Measurements from ENCODE around the gene UBR4. TPM values are rescaled to one million over a fixed set of nuclear protein-coding genes. Genes with fewer than 3 reads are reported as not detected.

The UBR4 gene
- total RNA-seq, 1 experiment from 2014 or later = 126 TPM

- POLR2A ChIA-PET = no interaction called here
- no TSS peak for BruUV-seq (replicated peaks)
- ATAC-seq = no peak
- CTCF ChIA-PET = no interaction called here
- no peaks in the 10 kb centered on the region for H3K9me3 ChIP-seq (ENCODE audit: control insufficient read depth, insufficient read depth, low read depth, low read length)
- in situ Hi-C loops (cut with HindIII; ENCODE audit: low pct_unique_long_range_greater_than_20kb, low sequenced_read_pairs) = no loop called here
- intact Hi-C loops (cut with micrococcal nuclease; ENCODE audit: unreplicated experiment) = no loop called here
- no peak for TF ChIP-seq POLR2AphosphoS5 (IDR thresholded peaks at IDR 0.05; ENCODE audit: low read depth, low read length)
- TF ChIP-seq SIN3A (IDR thresholded peaks at IDR 0.05; ENCODE audit: borderline replicate concordance, insufficient read depth, low read depth, low read length) = no peak
- no peak for TF ChIP-seq CTCF (IDR thresholded peaks at IDR 0.05)
- no peaks in the 10 kb centered on the region for H3K4me1 ChIP-seq (ENCODE audit: control insufficient read depth, insufficient read depth, low read length)
- no peak for DNase-seq (ENCODE audit: low read depth, low spot score)
- H3K36me3 ChIP-seq (ENCODE audit: control insufficient read depth, insufficient read depth, low read length) = peaks cover 22% of the 10 kb centered on the region
- no peak overlapping the region for H3K27ac ChIP-seq (ENCODE audit: low read length)
- H3K4me3 ChIP-seq (ENCODE audit: low read depth in 2 of 2, low read length in 2 of 2) = no peak overlapping the region
- H3K27me3 ChIP-seq (ENCODE audit: control insufficient read depth, insufficient read depth, low read length) = no peaks in the 10 kb centered on the region
These were observed 10.9 kb upstream of the UBR4 start for GRCh38 chr1:19220991-19221390.

DNA sequence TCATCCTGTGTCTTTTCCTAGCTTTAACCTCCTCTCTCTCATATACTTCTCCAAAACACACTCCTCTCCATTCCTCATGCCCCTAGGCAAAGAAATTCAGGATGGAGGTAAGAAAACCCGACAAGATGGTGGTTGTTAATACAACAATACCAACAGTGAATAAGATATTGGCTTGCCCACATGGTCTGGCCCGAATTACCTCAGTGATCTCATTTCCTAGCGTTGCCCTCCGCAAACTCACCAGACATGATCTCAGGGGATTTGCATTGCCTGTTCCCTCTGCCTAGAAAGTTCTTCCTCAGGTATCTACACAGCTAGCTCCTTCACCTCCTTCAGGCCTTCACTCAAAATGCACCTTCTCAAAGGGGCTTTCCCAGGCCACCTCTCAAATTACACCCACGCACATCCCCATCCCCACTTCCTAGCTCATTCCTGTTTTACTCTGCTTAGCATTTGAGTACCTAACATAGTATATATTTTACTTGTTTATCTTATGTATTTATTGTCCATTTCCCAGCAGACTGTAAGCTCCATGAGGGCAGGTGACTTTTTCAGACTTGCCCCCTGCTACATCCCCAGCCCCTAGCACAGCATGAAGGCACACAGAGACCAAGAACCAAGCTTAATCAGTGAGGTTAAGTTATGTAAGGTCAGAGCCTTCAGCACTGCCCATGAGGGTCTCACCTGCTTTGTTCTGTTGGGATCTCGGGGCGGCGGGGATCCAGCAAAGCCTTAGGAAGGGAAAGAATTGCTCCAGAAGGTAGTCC is 10.2 kb upstream of the UBR4 start:
- no peak overlapping the region for H3K27ac ChIP-seq (ENCODE audit: low read length)
- TF ChIP-seq REST (IDR thresholded peaks at IDR 0.05; ENCODE audit: insufficient read depth in 1 of 2, low read depth in 2 of 2, low read length in 1 of 2) = no peak
- TF ChIP-seq CTCF (IDR thresholded peaks at IDR 0.05) = no peak
- TF ChIP-seq SIN3A (IDR thresholded peaks at IDR 0.05; ENCODE audit: borderline replicate concordance, insufficient read depth, low read depth, low read length) = no peak
- no peak for TF ChIP-seq POLR2AphosphoS5 (IDR thresholded peaks at IDR 0.05; ENCODE audit: low read depth, low read length)
- TF ChIP-seq TCF7L2 (IDR thresholded peaks at IDR 0.05; ENCODE audit: low read depth, low read length) = no peak
- ATAC-seq (no peak), DNase-seq (ENCODE audit: low read depth, low spot score) (no peak)
- in situ Hi-C loops (cut with HindIII; ENCODE audit: low pct_unique_long_range_greater_than_20kb, low sequenced_read_pairs) (no loop called here), intact Hi-C loops (cut with micrococcal nuclease; ENCODE audit: unreplicated experiment) (no loop called here)
- ChIA-PET POLR2A (interaction anchor here (0.6 kb wide), 1 partner anchor 18 kb away, joined by 5 read pairs; no protein-coding TSS in a partner anchor), CTCF (no interaction called here)
- no peaks in the 10 kb centered on the region for H3K9me3 ChIP-seq (ENCODE audit: control insufficient read depth, insufficient read depth, low read depth, low read length)
- no peaks in the 10 kb centered on the region for H3K4me1 ChIP-seq (ENCODE audit: control insufficient read depth, insufficient read depth, low read length)
- H3K27me3 ChIP-seq (ENCODE audit: control insufficient read depth, insufficient read depth, low read length) = no peaks in the 10 kb centered on the region
- BruUV-seq (replicated peaks) = no TSS peak
- no peak overlapping the region for H3K4me3 ChIP-seq (ENCODE audit: low read depth in 2 of 2, low read length in 2 of 2)
- H3K36me3 ChIP-seq (ENCODE audit: control insufficient read depth, insufficient read depth, low read length) = peaks cover 22% of the 10 kb centered on the region

All from Panc1 (cell line).